SW 1271 (cell line): Measurements from ENCODE around the gene SLITRK5.

Experiments
- DNase-seq, 2 experiments: peaks; one replicate each; lab custom pipeline; 2025; lab: John Stamatoyannopoulos, UW

Gene SLITRK5

GRCh38 chr13:87671031-87671752, at the start of gene SLITRK5:
Gene SLITRK5, plus strand, starts transcription at chr13:87671371. Its CDS starts 4,018 bp downstream, at chr13:87675389.
- peak; percentile 43 to 96 for DNase-seq

GRCh38 chr13:87622971-87623370, 48.2 kb upstream of the SLITRK5 start:
- no peak for DNase-seq

- no peak for DNase-seq
Observed at GRCh38 chr13:87656306-87656705, 14.9 kb upstream of the SLITRK5 start.

GRCh38 chr13:87661471-87661870, 9.7 kb upstream of the SLITRK5 start:
- DNase-seq: no peak

- DNase-seq: no peak
Observed at GRCh38 chr13:87666831-87667230, 4.3 kb upstream of the SLITRK5 start.

GRCh38 chr13:87667686-87668085, 3.5 kb upstream of the SLITRK5 start:
- no peak for DNase-seq

GRCh38 chr13:87669379-87669978, 1.7 kb upstream of the SLITRK5 start:
- peak in 1 of 2 experiments; percentile 78 for DNase-seq

- DNase-seq: no peak
Observed at GRCh38 chr13:87671753-87672605, 808 bp downstream of the SLITRK5 start.

GRCh38 chr13:87674247-87674738, 3.1 kb downstream of the SLITRK5 start:
- no peak for DNase-seq

GRCh38 chr13:87675851-87676250, 4.7 kb downstream of the SLITRK5 start:
- DNase-seq: no peak

GRCh38 chr13:87676254-87677042, 5.3 kb downstream of the SLITRK5 start:
- no peak for DNase-seq

- DNase-seq: no peak
Observed at GRCh38 chr13:87677043-87677495, 5.9 kb downstream of the SLITRK5 start.

GRCh38 chr13:87677496-87678371, 6.6 kb downstream of the SLITRK5 start:
- no peak for DNase-seq

GRCh38 chr13:87678372-87678752, 7.2 kb downstream of the SLITRK5 start:
- no peak for DNase-seq

GRCh38 chr13:87680298-87680697, 9.1 kb downstream of the SLITRK5 start:
- peak in 1 of 2 experiments; percentile 12 for DNase-seq

GRCh38 chr13:87684850-87685742, 13.9 kb downstream of the SLITRK5 start:
- DNase-seq: peak in 1 of 2 experiments; percentile 36

- DNase-seq: no peak
Observed at GRCh38 chr13:87696458-87696857, 25.3 kb downstream of the SLITRK5 start.

- DNase-seq: no peak
Observed at GRCh38 chr13:87698268-87698667, 27.1 kb downstream of the SLITRK5 start.

- no peak for DNase-seq
Observed at GRCh38 chr13:87709947-87710346, 38.8 kb downstream of the SLITRK5 start.

- no peak for DNase-seq
Observed at GRCh38 chr13:87712012-87712411, 40.8 kb downstream of the SLITRK5 start.
